GM23338 (cell line): ENCODE results near the gene MBNL1. TPM values are rescaled to one million over a fixed set of nuclear protein-coding genes. Genes with fewer than 3 reads are reported as not detected.
A peak's percentile ranks its signal among the peaks of the same experiment; 100 is the strongest.

ENCODE experiments used
- ATAC-seq: fragments of 200-7000 bp; cut with Tn5 transposase; 3 replicates; pipeline ENCODE4 v1.9.1; 2020
- DNase-seq: peaks from one replicate; pipeline ENCODE4 v3.0.0-alpha.2; 2015; ENCODE audit warnings: low spot score
- H2AFZ ChIP-seq: fragments of 200-600 bp; sonication (generic); 2 replicates; pipeline ENCODE4 v1.8.0; 2016; ENCODE audit warnings: antibody characterized with exemption, mild to moderate bottlenecking, moderate library complexity
- H3F3A ChIP-seq: fragments of 200-600 bp; sonication (generic); replicated peaks from 2 replicates; pipeline ENCODE4 v1.8.0; 2017; ENCODE audit warnings: antibody characterized with exemption, mixed run types, low read depth
- H3K27ac ChIP-seq: fragments of 200-600 bp; sonication (generic); 2 replicates; pipeline ENCODE4 v1.6.1; 2016; ENCODE audit warnings: low read depth
- H3K27me3 ChIP-seq: fragments of 200-600 bp; sonication (generic); 2 replicates; pipeline ENCODE4 v1.8.0; 2016; ENCODE audit warnings: mild to moderate bottlenecking, mixed run types, moderate library complexity; ENCODE audit not compliant: insufficient read depth
- H3K36me3 ChIP-seq: fragments of 200-600 bp; sonication (generic); 2 replicates; pipeline ENCODE4 v1.8.0; 2016; ENCODE audit warnings: mild to moderate bottlenecking; ENCODE audit not compliant: insufficient read depth
- H3K4me1 ChIP-seq: fragments of 200-600 bp; sonication (generic); 2 replicates; pipeline ENCODE4 v1.8.0; 2016; ENCODE audit warnings: mild to moderate bottlenecking, moderate library complexity; ENCODE audit not compliant: insufficient read depth
- H3K4me2 ChIP-seq: fragments of 200-600 bp; sonication (generic); 2 replicates; pipeline ENCODE4 v1.7.1; 2017; ENCODE audit warnings: mixed run types
- H3K4me3 ChIP-seq: fragments of 200-600 bp; sonication (generic); 2 replicates; pipeline ENCODE4 v1.6.1; 2016; ENCODE audit warnings: mixed run types
- H3K79me2 ChIP-seq: fragments of 200-600 bp; sonication (generic); replicated peaks from 2 replicates; pipeline ENCODE4 v1.8.0; 2017; ENCODE audit warnings: mild to moderate bottlenecking; ENCODE audit not compliant: insufficient read depth
- H3K9me2 ChIP-seq: fragments of 200-600 bp; sonication (generic); 2 replicates; pipeline ENCODE4 v1.8.0; 2017; ENCODE audit not compliant: insufficient read depth
- H4K20me1 ChIP-seq: fragments of 200-600 bp; sonication (generic); replicated peaks from 2 replicates; pipeline ENCODE4 v1.8.0; 2017; ENCODE audit warnings: mild to moderate bottlenecking; ENCODE audit not compliant: insufficient read depth
- H3K27ac Mint-ChIP-seq: 2 replicates; pipeline ENCODE4 v1.8.0; 2020; ENCODE audit warnings: inconsistent platforms, mild to moderate bottlenecking, moderate library complexity, mixed read lengths
- H3K27me3 Mint-ChIP-seq: 3 replicates; pipeline ENCODE4 v1.8.0; 2022; ENCODE audit warnings: low read depth, mild to moderate bottlenecking, moderate library complexity, mixed read lengths, inconsistent platforms; ENCODE audit not compliant: insufficient read depth, poor library complexity
- H3K36me3 Mint-ChIP-seq: 3 replicates; pipeline ENCODE4 v1.8.0; 2021; ENCODE audit warnings: low read depth, mild to moderate bottlenecking, inconsistent platforms, moderate library complexity, mixed read lengths
- H3K4me1 Mint-ChIP-seq: 3 replicates; pipeline ENCODE4 v1.8.0; 2020; ENCODE audit warnings: mild to moderate bottlenecking, inconsistent platforms, mixed read lengths
- H3K4me3 Mint-ChIP-seq: 3 replicates; pipeline ENCODE4 v1.8.0; 2021; ENCODE audit warnings: moderate library complexity, mild to moderate bottlenecking, inconsistent platforms, mixed read lengths
- H3K9me3 Mint-ChIP-seq: 3 replicates; pipeline ENCODE4 v1.8.0; 2020; ENCODE audit warnings: moderate library complexity, mild to moderate bottlenecking, inconsistent platforms, mixed read lengths
- CREB1 ChIP-seq: fragments of 250-450 bp; sonication (Bioruptor Pico); IDR thresholded peaks from 2 replicates; pipeline ENCODE4 v1.5.0; 2020; ENCODE audit warnings: low read depth, mild to moderate bottlenecking, moderate library complexity
- CTCF ChIP-seq, 2 experiments: fragments of 200-600 bp in 1 of 2; sonication (generic) in 1 of 2; conservative IDR thresholded peaks; 2 replicates each; pipeline versions ENCODE4 v1.5.1 to v1.6.1; 2016 to 2017; ENCODE audit warnings: antibody characterized with exemption in 2 of 2, low read depth in 2 of 2, mild to moderate bottlenecking in 2 of 2, moderate library complexity in 1 of 2
- ETS1 ChIP-seq: IDR thresholded peaks from 2 replicates; pipeline ENCODE4 v1.6.1; 2016; ENCODE audit warnings: antibody characterized with exemption
- EZH2 ChIP-seq: fragments of 200-600 bp; sonication (generic); IDR thresholded peaks from one replicate; pipeline ENCODE4 v1.8.0; 2017; ENCODE audit warnings: antibody characterized with exemption, mild to moderate bottlenecking, low read depth; ENCODE audit not compliant: unreplicated experiment
- EZH2phosphoT487 ChIP-seq: fragments of 200-600 bp; sonication (generic); IDR thresholded peaks from one replicate; pipeline ENCODE4 v1.8.1; 2018; ENCODE audit warnings: antibody characterized with exemption; ENCODE audit not compliant: unreplicated experiment
- JUNB ChIP-seq: IDR thresholded peaks from one replicate; pipeline ENCODE4 v1.6.1; 2016; ENCODE audit warnings: antibody characterized with exemption; ENCODE audit not compliant: unreplicated experiment
- NANOG ChIP-seq: IDR thresholded peaks from 2 replicates; pipeline ENCODE4 v1.6.1; 2016; ENCODE audit warnings: antibody characterized with exemption, borderline replicate concordance
- POLR2AphosphoS5 ChIP-seq: IDR thresholded peaks from 2 replicates; pipeline ENCODE4 v1.6.1; 2016; ENCODE audit warnings: antibody characterized with exemption, low read depth
- REST ChIP-seq: IDR thresholded peaks from one replicate; pipeline ENCODE4 v1.6.1; 2018; ENCODE audit warnings: antibody characterized with exemption; ENCODE audit not compliant: unreplicated experiment
- STAT1 ChIP-seq: IDR thresholded peaks from one replicate; pipeline ENCODE4 v1.6.1; 2016; ENCODE audit warnings: antibody characterized with exemption; ENCODE audit not compliant: unreplicated experiment
- ZNF114 ChIP-seq: fragments of 250-450 bp; sonication (Bioruptor Pico); IDR thresholded peaks from 2 replicates; pipeline ENCODE4 v1.5.0; 2020; ENCODE audit warnings: mild to moderate bottlenecking, moderate library complexity
- ZNF331 ChIP-seq: fragments of 250-450 bp; sonication (Bioruptor Pico); IDR thresholded peaks from 2 replicates; pipeline ENCODE4 v1.5.0; 2020; ENCODE audit warnings: low read depth, mild to moderate bottlenecking, moderate library complexity
- ZNF462 ChIP-seq: fragments of 250-450 bp; sonication (Bioruptor Pico); IDR thresholded peaks from 2 replicates; pipeline ENCODE4 v1.5.0; 2020; ENCODE audit warnings: mild to moderate bottlenecking, moderate library complexity
- polyA plus RNA-seq: library from polyadenylated mRNA; unstranded; fragments of >200 nt; fragmentation: Nextera tagmentation; extraction: Ambion mirVana; gene quantifications from 2 replicates; pipeline ENCODE4 v1.2.1, GENCODE V29; 2016
- total RNA-seq: library from RNA; depleted of rRNA; stranded (reverse); fragments of >200 nt; shearing (Covaris generic); gene quantifications from 2 replicates; pipeline ENCODE4 v1.2.3, GENCODE V29; 2014

MBNL1 gene
- total and polyA plus RNA-seq, 2 experiments from 2014 or later = 9.4 to 23.2 TPM

GRCh38 chr3:152257563-152258035 is 11.1 kb upstream of the MBNL1 start:
- Mint-ChIP-seq H3K4me3 (no peak overlapping the region), H3K27ac (no peak overlapping the region), H3K9me3 (no peaks in the 10 kb centered on the region), H3K27me3 (peaks cover 2% of the 10 kb centered on the region), H3K4me1 (no peaks in the 10 kb centered on the region), H3K36me3 (no peaks in the 10 kb centered on the region)
- Histone ChIP-seq H3K4me1 (no peaks in the 10 kb centered on the region), H3K79me2 (no peaks in the 10 kb centered on the region), H3K4me2 (no peak overlapping the region), H3K4me3 (no peak overlapping the region), H3F3A (no peaks in the 10 kb centered on the region), H2AFZ (peak overlapping the region; percentile 56; the same call in 1 of the 2 replicates), H3K27ac (no peak overlapping the region), H4K20me1 (no peaks in the 10 kb centered on the region), H3K9me2 (no peaks in the 10 kb centered on the region), H3K36me3 (no peaks in the 10 kb centered on the region), H3K27me3 (no peaks in the 10 kb centered on the region)
- ATAC-seq (no peak), DNase-seq (no peak)
- TF ChIP-seq JUNB = no peak
- TF ChIP-seq ZNF462 (CRISPR knock-in tag) = no peak
- TF ChIP-seq ZNF331 (CRISPR knock-in tag) = no peak
- TF ChIP-seq POLR2AphosphoS5 = no peak
- no peak for TF ChIP-seq CTCF (conservative IDR thresholded peaks at IDR 0.05; ENCODE audit: low read depth in 2 of 2)
- no peak for TF ChIP-seq EZH2phosphoT487
- no peak for TF ChIP-seq REST
- no peak for TF ChIP-seq ETS1
- TF ChIP-seq NANOG = no peak
- no peak for TF ChIP-seq CREB1
- TF ChIP-seq STAT1 = no peak
- TF ChIP-seq EZH2 = no peak
- TF ChIP-seq ZNF114 (CRISPR knock-in tag) = no peak
